NCI-H2029 (cell line): ENCODE measurements around the gene TDRD10.

Source experiments
- DNase-seq: peaks from one replicate; lab custom pipeline; 2025; lab: John Stamatoyannopoulos, UW

TDRD10 gene

GRCh38 chr1:154578058-154578418, 76.0 kb downstream of the TDRD10 start:
- DNase-seq = no peak

GRCh38 chr1:154579374-154579773, 77.4 kb downstream of the TDRD10 start:
- no peak for DNase-seq

GRCh38 chr1:154581766-154582165, 79.7 kb downstream of the TDRD10 start:
- no peak for DNase-seq

- no peak for DNase-seq
Observed at GRCh38 chr1:154582885-154583284, 80.9 kb downstream of the TDRD10 start.

GRCh38 chr1:154583773-154584172, 81.8 kb downstream of the TDRD10 start:
- DNase-seq = no peak

- DNase-seq = no peak
Observed at GRCh38 chr1:154584267-154584994, 82.4 kb downstream of the TDRD10 start.

GRCh38 chr1:154586231-154586630, 84.2 kb downstream of the TDRD10 start:
- DNase-seq = no peak

- no peak for DNase-seq
Observed at GRCh38 chr1:154586641-154587040, 84.6 kb downstream of the TDRD10 start.

GRCh38 chr1:154589780-154590179, 87.8 kb downstream of the TDRD10 start:
- DNase-seq = no peak

- no peak for DNase-seq
Observed at GRCh38 chr1:154590756-154591155, 88.7 kb downstream of the TDRD10 start.

GRCh38 chr1:154591206-154591605, 89.2 kb downstream of the TDRD10 start:
- no peak for DNase-seq

GRCh38 chr1:154593390-154593789, 91.4 kb downstream of the TDRD10 start:
- no peak for DNase-seq

- DNase-seq = no peak
Observed at GRCh38 chr1:154594811-154595210, 92.8 kb downstream of the TDRD10 start.

GRCh38 chr1:154595621-154596020, 93.6 kb downstream of the TDRD10 start:
- no peak for DNase-seq
